H1 (cell line): ENCODE data around the gene TOP2A. TPM values are rescaled to one million over a fixed set of nuclear protein-coding genes. Genes with fewer than 3 reads are reported as not detected.

Experiments
- CTCF ChIA-PET: fragments of 300-600 bp; sonication (Branson Sonifier 250); formaldehyde crosslinking; loops from one replicate; lab custom pipeline; 2021; ENCODE audit not compliant: partially characterized antibody; lab: Charles Lee
- POLR2A ChIA-PET: fragments of 300-600 bp; sonication (Branson Sonifier 250); formaldehyde crosslinking; loops from one replicate; lab custom pipeline; 2021; ENCODE audit warnings: inconsistent platforms; ENCODE audit not compliant: partially characterized antibody; lab: Charles Lee
- DNase-seq, 2 experiments: peaks; one replicate each; pipeline versions ENCODE4 v3.0.0 to v3.0.0-alpha.2; 2010 to 2022; ENCODE audit warnings: low spot score in 2 of 2, low read depth in 1 of 2, mixed read lengths in 1 of 2
- FAIRE-seq: peaks from 2 replicates; lab custom pipeline; 2011; peaks lifted over from hg19 to GRCh38; lab: Jason Lieb, UNC
- H2AFZ ChIP-seq: 2 replicates; pipeline ENCODE4 v1.8.1; 2012; ENCODE audit warnings: low read length, inconsistent platforms
- H2AK5ac ChIP-seq: 2 replicates; pipeline ENCODE4 v1.6.1; 2013; ENCODE audit warnings: low read depth, low read length
- H2BK120ac ChIP-seq: replicated peaks from 2 replicates; pipeline ENCODE3; 2013; ENCODE audit warnings: low read depth, low read length, inconsistent platforms
- H2BK12ac ChIP-seq: 2 replicates; pipeline ENCODE4 v1.6.1; 2013; ENCODE audit warnings: low read depth, low read length
- H2BK15ac ChIP-seq: 2 replicates; pipeline ENCODE4 v1.6.1; 2013; ENCODE audit warnings: low read length
- H2BK20ac ChIP-seq: 2 replicates; pipeline ENCODE4 v1.6.1; 2013; ENCODE audit warnings: low read length
- H2BK5ac ChIP-seq: 2 replicates; pipeline ENCODE4 v1.6.1; 2013; ENCODE audit warnings: low read depth, low read length
- H3K14ac ChIP-seq: 2 replicates; pipeline ENCODE4 v1.6.1; 2013; ENCODE audit warnings: inconsistent platforms; ENCODE audit not compliant: insufficient read length
- H3K18ac ChIP-seq: 2 replicates; pipeline ENCODE4 v1.6.1; 2013; ENCODE audit warnings: low read length; ENCODE audit errors: extremely low read depth
- H3K23ac ChIP-seq: 2 replicates; pipeline ENCODE4 v1.6.1; 2013; ENCODE audit warnings: inconsistent platforms; ENCODE audit not compliant: insufficient read length
- H3K23me2 ChIP-seq: 2 replicates; pipeline ENCODE4 v1.6.1; 2013; ENCODE audit warnings: low read depth, low read length
- H3K27ac ChIP-seq: 2 replicates; pipeline ENCODE4 v1.6.1; 2011; ENCODE audit warnings: low read depth, low read length, inconsistent platforms
- H3K27me3 ChIP-seq, 4 experiments: replicated peaks in 1 of 4; 1 replicate in 1 of 4; 2 replicates in 3 of 4; pipeline versions ENCODE4 v1.6.1 to v1.8.1; 2011 to 2013; ENCODE audit warnings: low read length in 3 of 4, mild to moderate bottlenecking in 3 of 4, inconsistent platforms in 2 of 4, mixed read lengths in 2 of 4, moderate library complexity in 1 of 4; ENCODE audit not compliant: control insufficient read depth in 3 of 4, insufficient read depth in 3 of 4; ENCODE audit errors: extremely low read depth in 1 of 4
- H3K36me3 ChIP-seq, 4 experiments: 2 replicates each; pipeline versions ENCODE4 v1.6.1 to v1.8.1; 2011 to 2013; ENCODE audit warnings: mild to moderate bottlenecking in 4 of 4, low read length in 3 of 4, moderate library complexity in 2 of 4, control low read depth in 1 of 4, inconsistent platforms in 1 of 4; ENCODE audit not compliant: insufficient read depth in 4 of 4, control insufficient read depth in 2 of 4
- H3K4ac ChIP-seq: replicated peaks from 2 replicates; pipeline ENCODE3; 2013; ENCODE audit warnings: low read length, low read depth, mixed read lengths, inconsistent platforms; ENCODE audit not compliant: insufficient read length
- H3K4me1 ChIP-seq, 4 experiments: replicated peaks in 1 of 4; 1 replicate in 1 of 4; 2 replicates in 3 of 4; pipeline versions ENCODE4 v1.6.1 to v1.8.1; 2011 to 2013; ENCODE audit warnings: low read length in 3 of 4, inconsistent platforms in 2 of 4, mixed read lengths in 1 of 4; ENCODE audit not compliant: insufficient read depth in 4 of 4, control insufficient read depth in 3 of 4
- H3K4me2 ChIP-seq, 2 experiments: 2 replicates each; pipeline versions ENCODE4 v1.6.1 to v1.8.1; 2011 to 2013; ENCODE audit warnings: low read depth in 2 of 2, low read length in 2 of 2, control low read depth in 1 of 2, inconsistent platforms in 1 of 2, mild to moderate bottlenecking in 1 of 2; ENCODE audit not compliant: insufficient read depth in 1 of 2
- H3K4me3 ChIP-seq, 4 experiments: fragments of 200-600, 300-600 bp in 1 of 4; sonication (generic), shearing (Covaris generic), sonication (Bioruptor Twin) in 1 of 4; 2 replicates each; pipeline versions ENCODE4 v1.5.1 to v1.8.1; 2011 to 2016; ENCODE audit warnings: low read length in 4 of 4, low read depth in 3 of 4, control low read depth in 2 of 4, inconsistent platforms in 2 of 4, mild to moderate bottlenecking in 2 of 4, mixed read lengths in 1 of 4, moderate library complexity in 1 of 4; ENCODE audit not compliant: insufficient read depth in 2 of 4; ENCODE audit errors: extremely low read depth in 1 of 4
- H3K56ac ChIP-seq: replicated peaks from 2 replicates; pipeline ENCODE3; 2013; ENCODE audit warnings: low read depth, mild to moderate bottlenecking, mixed read lengths, low read length, inconsistent platforms; ENCODE audit not compliant: insufficient read length
- H3K79me1 ChIP-seq: 2 replicates; pipeline ENCODE4 v1.6.1; 2013; ENCODE audit warnings: low read depth, low read length, control low read depth
- H3K79me2 ChIP-seq, 2 experiments: 2 replicates each; pipeline versions ENCODE4 v1.6.1 to v1.8.1; 2012 to 2013; ENCODE audit warnings: low read length in 2 of 2, mild to moderate bottlenecking in 2 of 2, inconsistent platforms in 1 of 2; ENCODE audit not compliant: insufficient read depth in 2 of 2, control insufficient read depth in 1 of 2
- H3K9ac ChIP-seq, 4 experiments: replicated peaks in 1 of 4; 1 replicate in 1 of 4; 2 replicates in 3 of 4; pipeline versions ENCODE4 v1.6.1 to v1.8.1; 2011 to 2013; ENCODE audit warnings: low read depth in 3 of 4, low read length in 3 of 4, control low read depth in 2 of 4, mild to moderate bottlenecking in 2 of 4, moderate library complexity in 2 of 4, inconsistent platforms in 1 of 4; ENCODE audit errors: extremely low read depth in 1 of 4
- H3K9me3 ChIP-seq, 2 experiments: 2 replicates each; pipeline versions ENCODE4 v1.6.1 to v1.8.1; 2012 to 2013; ENCODE audit warnings: mild to moderate bottlenecking in 2 of 2, moderate library complexity in 2 of 2, control low read depth in 1 of 2, inconsistent platforms in 1 of 2, low read depth in 1 of 2, low read length in 1 of 2, mixed read lengths in 1 of 2; ENCODE audit not compliant: insufficient read depth in 2 of 2
- H4K20me1 ChIP-seq, 2 experiments: replicated peaks in 1 of 2; 2 replicates each; pipeline versions ENCODE3 to v1.8.1; 2011 to 2013; ENCODE audit warnings: inconsistent platforms in 2 of 2, low read length in 2 of 2, mild to moderate bottlenecking in 1 of 2; ENCODE audit not compliant: insufficient read depth in 2 of 2, control insufficient read depth in 1 of 2
- H4K5ac ChIP-seq: 2 replicates; pipeline ENCODE4 v1.6.1; 2013; ENCODE audit warnings: low read length, low read depth, mixed read lengths, inconsistent platforms; ENCODE audit not compliant: insufficient read length
- H4K8ac ChIP-seq: 2 replicates; pipeline ENCODE4 v1.8.0; 2013; ENCODE audit warnings: mild to moderate bottlenecking, moderate library complexity, low read length, inconsistent platforms; ENCODE audit not compliant: insufficient read depth; ENCODE audit errors: extremely low read depth
- H4K91ac ChIP-seq: replicated peaks from 2 replicates; pipeline ENCODE3; 2013; ENCODE audit warnings: low read length, mixed read lengths, inconsistent platforms; ENCODE audit not compliant: insufficient read length
- BRCA1 ChIP-seq: IDR thresholded peaks from 2 replicates; pipeline ENCODE4 v1.6.1; 2012; ENCODE audit warnings: low read depth, low read length, improper control_type of control experiment
- EZH2 ChIP-seq: fragments of 200-600 bp; sonication (generic); IDR thresholded peaks from 2 replicates; pipeline ENCODE4 v1.7.1; 2012; ENCODE audit warnings: low read depth, mild to moderate bottlenecking, moderate library complexity, low read length, inconsistent platforms; ENCODE audit not compliant: severe bottlenecking
- RAD21 ChIP-seq, 2 experiments: IDR thresholded peaks in 1 of 2; conservative IDR thresholded peaks in 1 of 2; 2 replicates each; pipeline ENCODE4 v1.6.1; 2011; ENCODE audit warnings: low read depth in 2 of 2, low read length in 2 of 2, improper control_type of control experiment in 1 of 2, inconsistent platforms in 1 of 2, mild to moderate bottlenecking in 1 of 2, moderate library complexity in 1 of 2
- RFX5 ChIP-seq: IDR thresholded peaks from 2 replicates; pipeline ENCODE4 v1.6.1; 2011; ENCODE audit warnings: low read depth, low read length, improper control_type of control experiment, borderline replicate concordance
- SIN3A ChIP-seq, 2 experiments: IDR thresholded peaks in 1 of 2; conservative IDR thresholded peaks in 1 of 2; 2 replicates each; pipeline ENCODE4 v1.6.1; 2011 to 2012; ENCODE audit warnings: low read length in 2 of 2, improper control_type of control experiment in 1 of 2, low read depth in 1 of 2, mild to moderate bottlenecking in 1 of 2
- whole genome bisulfite sequencing, 2 experiments: shearing (Covaris generic) in 1 of 2; methylation state at CpG; one replicate each; pipeline versions ENCODE4 v1.1.6 to v1.1.7; 2013 to 2015; ENCODE audit warnings: low lambda C conversion rate in 2 of 2, mixed read lengths in 2 of 2, inconsistent platforms in 1 of 2, low coverage in 1 of 2, missing lambda C conversion rate in 1 of 2; ENCODE audit not compliant: insufficient replicate concordance in 2 of 2, insufficient coverage in 1 of 2, insufficient read length in 1 of 2; ENCODE audit errors: extremely low coverage in 1 of 2, missing lambda C conversion rate in 1 of 2; 5-methylcytosine and 5-hydroxymethylcytosine counted together
- polyA plus RNA-seq, 7 experiments: library from polyadenylated mRNA; depleted of rRNA in 3 of 7; stranded (reverse) in 5 of 7; unstranded in 2 of 7; fragments of >200 nt in 5 of 7; fragments of 200-250 nt in 2 of 7; gene quantifications; 1 replicate in 5 of 7; 2 replicates in 1 of 7; 4 replicates in 1 of 7; pipeline versions ENCODE4 v1.2.1 to v1.2.3, GENCODE V29; 2011 to 2013; ENCODE audit warnings: missing spikeins in 2 of 7, mixed read lengths in 2 of 7
- total RNA-seq: library from RNA; stranded (reverse); fragmentation: NEBNext Ultra II Directional; extraction: Animal tissue kit (Norgen Biotek cat#: 25700); gene quantifications from 2 replicates; pipeline ENCODE4 v1.2.1, GENCODE V29; 2021
- TF ChIP-seq, protein P1 (sequence below), 3 experiments: IDR thresholded peaks; 1 replicate in 2 of 3; 2 replicates in 1 of 3; pipeline versions ENCODE4 v1.5.1 to v1.6.1; 2011; ENCODE audit warnings: low read length in 3 of 3, mild to moderate bottlenecking in 3 of 3, inconsistent platforms in 2 of 3, low read depth in 1 of 3, moderate library complexity in 1 of 3; ENCODE audit not compliant: insufficient read depth in 1 of 3; ENCODE audit errors: control extremely low read depth in 1 of 3

TOP2A gene
- total and polyA plus RNA-seq, 2 of the 8 experiments (the other 6 are each of a cell fraction or from before 2014, with no cell fraction given) = 83.1 to 291 TPM

DNA sequence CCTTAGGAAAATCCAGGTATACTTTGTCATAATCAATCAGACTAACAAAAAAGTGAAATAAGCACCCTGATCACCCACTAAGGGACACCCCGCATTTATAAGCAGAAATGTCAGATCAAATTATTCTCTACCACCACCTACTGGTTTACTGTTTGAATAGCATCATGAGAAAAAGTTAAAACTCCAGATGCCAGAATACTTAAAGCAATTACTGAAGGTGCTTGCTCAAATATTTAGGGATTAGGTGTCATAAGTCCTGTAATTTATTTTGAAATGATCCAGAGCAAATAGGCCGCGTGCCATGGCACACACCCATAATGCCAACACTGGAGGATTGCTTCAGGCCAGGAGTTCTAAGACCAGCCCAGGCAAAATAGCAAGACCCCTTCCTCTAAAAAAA, 2.3 kb downstream of the TOP2A start:
- H3K4me1 ChIP-seq = peaks cover 0 to 12% (median 5%) of the 10 kb centered on the region in 4 experiments; a peak in 4 of 7 replicates
- no peak overlapping the region for H3K23ac ChIP-seq
- H3K36me3 ChIP-seq = peaks cover 12 to 60% (median 36%) of the 10 kb centered on the region in 4 experiments
- H3K4me2 ChIP-seq = no peak overlapping the region; a peak in 1 of 4 replicates
- no peak overlapping the region for H3K4ac ChIP-seq
- H4K91ac ChIP-seq = no peak overlapping the region
- no peak overlapping the region for H4K8ac ChIP-seq
- no peak overlapping the region for H3K9ac ChIP-seq
- H3K56ac ChIP-seq = no peak overlapping the region
- no peaks in the 10 kb centered on the region for H3K27me3 ChIP-seq
- peak overlapping the region in 1 of 4 experiments; percentile 95; a peak in 1 of 8 replicates for H3K4me3 ChIP-seq
- no peak overlapping the region for H4K5ac ChIP-seq
- H3K14ac ChIP-seq = no peak overlapping the region
- no peak overlapping the region for H2BK15ac ChIP-seq
- H2BK20ac ChIP-seq = no peak overlapping the region
- no peak overlapping the region for H2AFZ ChIP-seq
- CTCF ChIA-PET = interaction anchor here (0.7 to 5.8 kb wide), 31 partner anchors 10 to 1587 kb away, joined by 3 to 32 read pairs (median 4); partner anchors contain the start of gene TNS4
- H3K79me2 ChIP-seq = peaks cover 0 to 31% of the 10 kb centered on the region in 2 experiments; a peak in 2 of 4 replicates
- H3K27ac ChIP-seq = no peak overlapping the region
- H4K20me1 ChIP-seq = peaks cover 3 to 5% of the 10 kb centered on the region in 2 experiments
- H3K9me3 ChIP-seq = no peaks in the 10 kb centered on the region
- H3K18ac ChIP-seq = no peak overlapping the region
- no peak overlapping the region for H2BK5ac ChIP-seq
- POLR2A ChIA-PET = interaction anchor here (0.9 to 1.0 kb wide), 2 partner anchors 50 to 52 kb away, joined by 3 read pairs; no protein-coding TSS in a partner anchor
- FAIRE-seq = no peak
- no peak overlapping the region for H2BK120ac ChIP-seq
- H3K23me2 ChIP-seq = peaks cover 5% of the 10 kb centered on the region
- 90% methylated on average over 3 of the region's 3 CpGs; no CpG with 5 or more reads in 1 of the 2 experiments for WGBS, 2 experiments
- H2AK5ac ChIP-seq = no peak overlapping the region
- TF ChIP-seq, protein P1, sequence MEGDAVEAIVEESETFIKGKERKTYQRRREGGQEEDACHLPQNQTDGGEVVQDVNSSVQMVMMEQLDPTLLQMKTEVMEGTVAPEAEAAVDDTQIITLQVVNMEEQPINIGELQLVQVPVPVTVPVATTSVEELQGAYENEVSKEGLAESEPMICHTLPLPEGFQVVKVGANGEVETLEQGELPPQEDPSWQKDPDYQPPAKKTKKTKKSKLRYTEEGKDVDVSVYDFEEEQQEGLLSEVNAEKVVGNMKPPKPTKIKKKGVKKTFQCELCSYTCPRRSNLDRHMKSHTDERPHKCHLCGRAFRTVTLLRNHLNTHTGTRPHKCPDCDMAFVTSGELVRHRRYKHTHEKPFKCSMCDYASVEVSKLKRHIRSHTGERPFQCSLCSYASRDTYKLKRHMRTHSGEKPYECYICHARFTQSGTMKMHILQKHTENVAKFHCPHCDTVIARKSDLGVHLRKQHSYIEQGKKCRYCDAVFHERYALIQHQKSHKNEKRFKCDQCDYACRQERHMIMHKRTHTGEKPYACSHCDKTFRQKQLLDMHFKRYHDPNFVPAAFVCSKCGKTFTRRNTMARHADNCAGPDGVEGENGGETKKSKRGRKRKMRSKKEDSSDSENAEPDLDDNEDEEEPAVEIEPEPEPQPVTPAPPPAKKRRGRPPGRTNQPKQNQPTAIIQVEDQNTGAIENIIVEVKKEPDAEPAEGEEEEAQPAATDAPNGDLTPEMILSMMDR (IDR thresholded peaks at IDR 0.05; ENCODE audit: control extremely low read depth in 1 of 3, insufficient read depth in 1 of 3, low read depth in 1 of 3, low read length in 3 of 3) = peak in 2 of 3 experiments; percentile 28 to 58; a peak in 2 of 4 replicates
- TF ChIP-seq RFX5 = no peak
- TF ChIP-seq BRCA1 = peak; percentile 13; the same call in 1 of the 2 replicates
- TF ChIP-seq SIN3A (conservative IDR thresholded peaks at IDR 0.05 in 1 of 2, IDR thresholded peaks at IDR 0.05 in 1 of 2; ENCODE audit: low read depth in 1 of 2, low read length in 2 of 2) = 0 out of 4 replicates have a peak, but pooled peaks of 1 of the 2 experiments have one; percentile 32
- peak in 1 of 2 experiments; percentile 33; a peak in 3 of 4 replicates for TF ChIP-seq RAD21 (IDR thresholded peaks at IDR 0.05 in 1 of 2, conservative IDR thresholded peaks at IDR 0.05 in 1 of 2; ENCODE audit: low read depth in 2 of 2, low read length in 2 of 2)
- no peak for TF ChIP-seq EZH2
- DNase-seq = no peak
- no peak overlapping the region for H2BK12ac ChIP-seq
- H3K79me1 ChIP-seq = no peaks in the 10 kb centered on the region
